ENCODE results near the gene PPP1R3G.

DNA sequence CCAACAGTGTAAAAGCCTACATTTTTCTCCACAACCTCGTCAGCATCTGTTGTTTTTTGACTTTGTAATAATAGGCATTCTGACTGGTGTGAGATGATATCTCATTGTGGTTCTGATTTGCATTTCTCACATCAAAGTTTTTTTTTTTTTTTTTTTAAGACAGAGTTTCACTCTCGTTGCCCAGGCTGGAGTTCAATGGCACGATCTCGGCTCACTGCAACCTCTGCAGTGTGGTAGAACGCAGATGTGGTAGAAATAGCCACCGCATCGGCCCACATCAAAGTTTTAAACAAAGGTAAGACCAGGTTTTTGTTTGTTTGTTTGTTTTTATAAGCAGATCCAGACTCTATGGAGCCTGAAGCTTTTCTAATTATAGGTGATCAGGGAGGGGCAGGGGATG, 12.7 kb upstream of the PPP1R3G start:
- TF ChIP-seq, protein P1, sequence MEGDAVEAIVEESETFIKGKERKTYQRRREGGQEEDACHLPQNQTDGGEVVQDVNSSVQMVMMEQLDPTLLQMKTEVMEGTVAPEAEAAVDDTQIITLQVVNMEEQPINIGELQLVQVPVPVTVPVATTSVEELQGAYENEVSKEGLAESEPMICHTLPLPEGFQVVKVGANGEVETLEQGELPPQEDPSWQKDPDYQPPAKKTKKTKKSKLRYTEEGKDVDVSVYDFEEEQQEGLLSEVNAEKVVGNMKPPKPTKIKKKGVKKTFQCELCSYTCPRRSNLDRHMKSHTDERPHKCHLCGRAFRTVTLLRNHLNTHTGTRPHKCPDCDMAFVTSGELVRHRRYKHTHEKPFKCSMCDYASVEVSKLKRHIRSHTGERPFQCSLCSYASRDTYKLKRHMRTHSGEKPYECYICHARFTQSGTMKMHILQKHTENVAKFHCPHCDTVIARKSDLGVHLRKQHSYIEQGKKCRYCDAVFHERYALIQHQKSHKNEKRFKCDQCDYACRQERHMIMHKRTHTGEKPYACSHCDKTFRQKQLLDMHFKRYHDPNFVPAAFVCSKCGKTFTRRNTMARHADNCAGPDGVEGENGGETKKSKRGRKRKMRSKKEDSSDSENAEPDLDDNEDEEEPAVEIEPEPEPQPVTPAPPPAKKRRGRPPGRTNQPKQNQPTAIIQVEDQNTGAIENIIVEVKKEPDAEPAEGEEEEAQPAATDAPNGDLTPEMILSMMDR (IDR thresholded peaks at IDR 0.05), result no peak
- no peak for TF ChIP-seq RCOR1 (IDR thresholded peaks at IDR 0.05; ENCODE audit: low read depth, low read length)
- no peak for TF ChIP-seq POLR2A (IDR thresholded peaks at IDR 0.05; ENCODE audit: low read length)
- no peak for TF ChIP-seq POLR2AphosphoS2 (conservative IDR thresholded peaks at IDR 0.05; ENCODE audit: low read length)
- no peak for TF ChIP-seq SMC3 (IDR thresholded peaks at IDR 0.05)
- TF ChIP-seq, protein P2, sequence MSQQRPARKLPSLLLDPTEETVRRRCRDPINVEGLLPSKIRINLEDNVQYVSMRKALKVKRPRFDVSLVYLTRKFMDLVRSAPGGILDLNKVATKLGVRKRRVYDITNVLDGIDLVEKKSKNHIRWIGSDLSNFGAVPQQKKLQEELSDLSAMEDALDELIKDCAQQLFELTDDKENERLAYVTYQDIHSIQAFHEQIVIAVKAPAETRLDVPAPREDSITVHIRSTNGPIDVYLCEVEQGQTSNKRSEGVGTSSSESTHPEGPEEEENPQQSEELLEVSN (IDR thresholded peaks at IDR 0.05; ENCODE audit: borderline replicate concordance, low read depth), result no peak
- TF ChIP-seq, protein P3, sequence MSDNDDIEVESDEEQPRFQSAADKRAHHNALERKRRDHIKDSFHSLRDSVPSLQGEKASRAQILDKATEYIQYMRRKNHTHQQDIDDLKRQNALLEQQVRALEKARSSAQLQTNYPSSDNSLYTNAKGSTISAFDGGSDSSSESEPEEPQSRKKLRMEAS (IDR thresholded peaks at IDR 0.05), result no peak
- TF ChIP-seq, protein P4, sequence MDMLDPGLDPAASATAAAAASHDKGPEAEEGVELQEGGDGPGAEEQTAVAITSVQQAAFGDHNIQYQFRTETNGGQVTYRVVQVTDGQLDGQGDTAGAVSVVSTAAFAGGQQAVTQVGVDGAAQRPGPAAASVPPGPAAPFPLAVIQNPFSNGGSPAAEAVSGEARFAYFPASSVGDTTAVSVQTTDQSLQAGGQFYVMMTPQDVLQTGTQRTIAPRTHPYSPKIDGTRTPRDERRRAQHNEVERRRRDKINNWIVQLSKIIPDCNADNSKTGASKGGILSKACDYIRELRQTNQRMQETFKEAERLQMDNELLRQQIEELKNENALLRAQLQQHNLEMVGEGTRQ (IDR thresholded peaks at IDR 0.05), result no peak
- TF ChIP-seq KDM1A (IDR thresholded peaks at IDR 0.05; ENCODE audit: low read depth), result no peak
- no peak for TF ChIP-seq CEBPB (IDR thresholded peaks at IDR 0.05)
- TF ChIP-seq, protein P5, sequence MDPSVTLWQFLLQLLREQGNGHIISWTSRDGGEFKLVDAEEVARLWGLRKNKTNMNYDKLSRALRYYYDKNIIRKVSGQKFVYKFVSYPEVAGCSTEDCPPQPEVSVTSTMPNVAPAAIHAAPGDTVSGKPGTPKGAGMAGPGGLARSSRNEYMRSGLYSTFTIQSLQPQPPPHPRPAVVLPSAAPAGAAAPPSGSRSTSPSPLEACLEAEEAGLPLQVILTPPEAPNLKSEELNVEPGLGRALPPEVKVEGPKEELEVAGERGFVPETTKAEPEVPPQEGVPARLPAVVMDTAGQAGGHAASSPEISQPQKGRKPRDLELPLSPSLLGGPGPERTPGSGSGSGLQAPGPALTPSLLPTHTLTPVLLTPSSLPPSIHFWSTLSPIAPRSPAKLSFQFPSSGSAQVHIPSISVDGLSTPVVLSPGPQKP (IDR thresholded peaks at IDR 0.05; ENCODE audit: low read depth, low read length), result no peak
- TF ChIP-seq, protein P6, sequence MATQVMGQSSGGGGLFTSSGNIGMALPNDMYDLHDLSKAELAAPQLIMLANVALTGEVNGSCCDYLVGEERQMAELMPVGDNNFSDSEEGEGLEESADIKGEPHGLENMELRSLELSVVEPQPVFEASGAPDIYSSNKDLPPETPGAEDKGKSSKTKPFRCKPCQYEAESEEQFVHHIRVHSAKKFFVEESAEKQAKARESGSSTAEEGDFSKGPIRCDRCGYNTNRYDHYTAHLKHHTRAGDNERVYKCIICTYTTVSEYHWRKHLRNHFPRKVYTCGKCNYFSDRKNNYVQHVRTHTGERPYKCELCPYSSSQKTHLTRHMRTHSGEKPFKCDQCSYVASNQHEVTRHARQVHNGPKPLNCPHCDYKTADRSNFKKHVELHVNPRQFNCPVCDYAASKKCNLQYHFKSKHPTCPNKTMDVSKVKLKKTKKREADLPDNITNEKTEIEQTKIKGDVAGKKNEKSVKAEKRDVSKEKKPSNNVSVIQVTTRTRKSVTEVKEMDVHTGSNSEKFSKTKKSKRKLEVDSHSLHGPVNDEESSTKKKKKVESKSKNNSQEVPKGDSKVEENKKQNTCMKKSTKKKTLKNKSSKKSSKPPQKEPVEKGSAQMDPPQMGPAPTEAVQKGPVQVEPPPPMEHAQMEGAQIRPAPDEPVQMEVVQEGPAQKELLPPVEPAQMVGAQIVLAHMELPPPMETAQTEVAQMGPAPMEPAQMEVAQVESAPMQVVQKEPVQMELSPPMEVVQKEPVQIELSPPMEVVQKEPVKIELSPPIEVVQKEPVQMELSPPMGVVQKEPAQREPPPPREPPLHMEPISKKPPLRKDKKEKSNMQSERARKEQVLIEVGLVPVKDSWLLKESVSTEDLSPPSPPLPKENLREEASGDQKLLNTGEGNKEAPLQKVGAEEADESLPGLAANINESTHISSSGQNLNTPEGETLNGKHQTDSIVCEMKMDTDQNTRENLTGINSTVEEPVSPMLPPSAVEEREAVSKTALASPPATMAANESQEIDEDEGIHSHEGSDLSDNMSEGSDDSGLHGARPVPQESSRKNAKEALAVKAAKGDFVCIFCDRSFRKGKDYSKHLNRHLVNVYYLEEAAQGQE (IDR thresholded peaks at IDR 0.05), result no peak
- TF ChIP-seq NR3C1 (IDR thresholded peaks at IDR 0.05), result no peak
